SKM-1 treated with dmso at 0.1 percent for 144 hours (cell line): ENCODE data around the gene MICAL3.

Source experiments
- DNase-seq: peaks from one replicate; lab custom pipeline; 2025; ENCODE audit not compliant: unreplicated experiment; lab: John Stamatoyannopoulos, UW

Gene MICAL3

DNA sequence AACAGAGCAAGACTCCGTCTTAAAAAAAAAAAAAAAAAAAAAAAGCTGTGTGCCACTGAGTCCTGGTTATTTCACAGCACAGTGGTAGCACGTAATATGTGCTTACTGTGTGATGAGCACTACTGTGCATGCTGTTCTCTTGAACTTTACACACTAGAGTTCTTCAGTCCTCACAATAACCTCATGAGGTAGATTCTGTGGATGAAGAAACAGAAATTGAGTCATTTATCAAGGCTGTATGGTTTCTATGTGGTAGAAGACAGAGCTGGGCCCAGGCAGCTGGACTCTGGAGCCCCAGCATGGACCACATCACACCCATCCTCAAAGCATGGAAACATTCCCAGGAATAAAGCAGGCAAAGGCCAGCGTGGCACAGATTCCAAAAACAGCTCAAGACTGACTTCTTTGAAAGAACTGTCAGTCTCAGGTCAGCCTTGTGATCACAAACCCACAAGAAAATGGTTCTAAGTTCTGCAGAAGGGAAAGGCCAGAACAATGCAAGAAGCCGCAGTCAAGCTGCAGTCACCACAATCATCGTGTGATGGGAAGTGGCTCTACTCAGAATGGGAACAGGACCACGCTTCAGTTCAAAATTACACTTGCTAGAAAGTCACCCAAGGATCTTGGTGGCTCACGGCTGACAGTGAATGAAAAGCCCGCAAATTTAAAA, 49.5 kb downstream of the MICAL3 start:
- no peak for DNase-seq

DNA sequence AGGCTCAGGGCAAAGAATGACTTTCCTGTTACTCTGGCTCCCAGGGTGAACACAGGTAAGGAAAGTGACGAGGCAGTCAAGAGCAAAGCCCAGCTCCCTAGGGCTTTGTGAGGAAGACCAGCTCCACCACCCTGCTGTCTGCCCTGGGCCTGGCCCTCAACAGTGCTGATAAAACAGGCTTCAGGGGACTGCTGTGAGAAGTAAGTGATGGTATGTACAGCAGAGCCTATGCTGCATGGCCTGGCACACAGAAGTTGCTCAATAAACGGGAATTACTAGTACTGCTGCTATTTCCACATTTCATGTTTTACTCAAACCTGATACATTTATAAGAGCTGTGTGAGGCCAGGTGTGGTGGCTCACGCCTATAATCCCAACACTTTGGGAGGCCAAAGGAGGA, 50.3 kb downstream of the MICAL3 start:
- DNase-seq, result no peak

DNA sequence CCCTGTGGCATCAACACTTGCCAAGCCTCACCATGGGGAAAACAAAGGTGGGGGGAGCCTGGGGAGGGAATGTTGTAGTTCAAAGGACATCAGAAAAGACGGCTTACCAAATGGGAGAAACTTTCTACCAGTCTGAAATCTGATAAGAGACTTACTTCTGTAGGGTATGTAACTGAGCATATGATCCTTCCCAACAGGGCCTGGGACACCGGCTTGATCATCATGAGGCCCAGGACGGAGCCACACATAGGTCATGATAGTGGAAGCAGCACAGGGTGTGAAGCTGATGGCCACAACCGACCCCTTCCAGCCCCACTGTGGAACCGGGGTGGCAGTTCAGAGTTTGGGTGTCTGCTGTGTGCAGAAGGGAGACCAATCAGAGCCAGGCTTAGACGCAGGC, 51.1 kb downstream of the MICAL3 start:
- DNase-seq, result no peak

DNA sequence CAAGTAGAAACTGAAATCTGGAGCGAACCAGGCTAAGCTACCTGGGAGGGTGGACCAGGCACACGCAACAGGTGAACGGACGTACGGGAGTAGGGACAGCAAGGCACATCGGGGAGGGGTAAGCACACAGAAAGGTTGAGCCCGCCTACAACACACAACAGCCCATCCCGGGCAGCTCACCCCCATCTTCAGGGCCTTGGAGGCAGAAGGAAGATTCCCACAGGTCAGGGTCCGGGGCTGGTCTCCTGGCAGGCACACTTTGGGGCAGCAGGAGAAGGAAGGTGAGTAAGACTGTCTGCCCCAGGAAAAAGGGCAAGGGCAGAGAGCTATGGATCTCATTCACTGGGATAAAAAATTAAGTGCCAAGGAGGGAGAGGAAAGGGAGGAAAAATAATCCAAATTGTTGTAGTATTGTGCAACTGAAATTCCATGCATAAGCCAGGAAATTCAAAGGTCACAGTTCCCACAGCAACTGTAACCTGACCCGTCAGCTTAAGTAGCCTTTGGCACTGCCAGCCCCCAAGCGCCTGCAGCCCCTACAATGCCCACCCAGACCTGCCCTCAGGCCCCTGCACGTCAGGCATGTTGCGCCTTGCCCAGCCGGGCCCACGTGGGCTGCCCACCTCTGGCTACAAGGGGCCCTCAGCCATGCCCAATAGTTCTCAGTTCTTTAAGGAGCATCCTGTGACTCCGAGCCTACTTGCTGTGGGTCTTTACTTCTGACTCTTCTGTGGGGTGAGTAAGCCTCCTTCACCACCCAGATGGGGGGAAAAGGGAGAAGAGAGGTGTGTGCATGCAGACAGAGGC, 51.8 kb downstream of the MICAL3 start:
- DNase-seq, result no peak

DNA sequence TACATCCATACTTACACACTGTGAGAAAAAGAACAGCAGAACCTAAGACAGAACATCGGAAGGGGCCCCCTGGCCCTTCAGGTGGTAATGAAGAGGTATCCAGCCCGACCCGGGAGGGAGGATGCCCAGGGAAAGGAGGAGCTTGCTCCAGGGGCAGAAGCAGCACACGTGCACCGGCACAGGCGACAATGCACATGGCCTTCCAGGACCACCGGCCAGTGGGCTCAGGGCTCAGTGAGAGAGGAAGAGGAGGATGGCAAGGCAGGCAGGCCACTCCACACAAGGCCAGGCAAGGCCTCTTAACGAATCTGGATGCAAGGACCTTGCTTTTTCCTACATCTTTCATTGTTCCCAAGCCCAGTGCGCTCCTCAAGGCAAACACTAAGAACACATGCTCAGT, 52.6 kb downstream of the MICAL3 start:
- DNase-seq, result no peak

DNA sequence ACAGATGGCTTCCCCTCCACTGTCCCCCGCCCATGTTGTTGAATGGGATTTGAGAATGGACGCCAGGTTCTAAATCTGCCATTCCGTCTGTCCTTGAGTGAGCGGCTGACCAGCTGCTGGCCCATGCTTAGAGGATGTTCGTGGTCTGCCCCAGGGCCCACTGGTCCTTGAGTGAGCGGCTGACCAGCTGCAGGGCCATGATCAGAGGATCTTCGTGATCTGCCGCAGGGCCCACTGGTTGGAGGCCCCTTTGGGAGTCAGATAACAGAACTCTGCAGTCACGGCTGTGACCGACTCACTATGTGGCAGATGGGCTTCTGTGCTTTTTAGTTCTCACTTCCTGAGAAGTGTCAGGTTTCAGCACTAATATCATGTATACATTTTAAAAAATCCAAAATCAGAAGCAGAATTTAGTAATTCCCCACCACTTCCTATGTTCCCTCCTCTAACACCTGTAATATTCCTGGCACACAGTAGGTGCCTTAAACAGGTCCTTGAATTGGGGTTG, 54.1 kb downstream of the MICAL3 start:
- DNase-seq, result no peak

DNA sequence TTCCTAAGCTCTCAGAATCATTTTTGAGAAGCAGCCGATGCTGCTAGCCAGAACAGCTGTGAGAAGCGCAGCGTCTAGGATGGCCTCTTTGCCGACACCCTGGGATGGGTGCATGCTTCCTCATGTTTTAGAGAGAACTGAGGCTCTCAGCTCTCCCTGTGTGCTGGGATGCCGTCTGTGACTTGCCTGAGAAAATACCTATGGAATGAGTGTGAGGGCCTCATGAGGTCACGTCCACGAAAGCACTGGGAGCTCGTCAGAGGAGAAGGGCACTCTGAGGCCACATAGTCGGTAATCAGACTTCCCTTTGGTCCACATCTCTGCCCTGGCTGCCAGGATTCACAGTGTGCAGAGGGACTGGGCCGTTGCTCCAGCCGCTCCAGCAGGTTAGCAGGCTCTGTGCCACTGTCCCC, 54.7 kb downstream of the MICAL3 start:
- no peak for DNase-seq

DNA sequence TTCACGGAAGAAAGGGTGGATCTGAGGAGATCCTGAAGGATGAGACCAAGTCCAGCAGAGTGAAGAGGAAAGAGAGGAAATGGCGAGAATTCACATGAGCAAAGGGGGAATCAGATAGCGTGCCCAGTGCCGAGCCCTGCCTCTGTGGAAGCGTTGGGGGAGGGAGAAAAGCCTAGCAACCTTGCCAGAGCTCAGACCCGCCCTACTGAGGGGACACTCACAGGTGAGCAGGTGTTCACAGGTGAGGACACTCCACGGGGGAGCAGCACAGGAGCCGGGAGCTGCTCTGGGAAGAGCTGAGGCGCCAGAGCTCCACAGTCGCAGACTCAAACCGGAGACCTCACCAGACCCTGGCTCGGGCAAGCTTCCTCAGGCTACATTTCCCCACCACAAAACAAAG, 56.2 kb downstream of the MICAL3 start:
- no peak for DNase-seq

DNA sequence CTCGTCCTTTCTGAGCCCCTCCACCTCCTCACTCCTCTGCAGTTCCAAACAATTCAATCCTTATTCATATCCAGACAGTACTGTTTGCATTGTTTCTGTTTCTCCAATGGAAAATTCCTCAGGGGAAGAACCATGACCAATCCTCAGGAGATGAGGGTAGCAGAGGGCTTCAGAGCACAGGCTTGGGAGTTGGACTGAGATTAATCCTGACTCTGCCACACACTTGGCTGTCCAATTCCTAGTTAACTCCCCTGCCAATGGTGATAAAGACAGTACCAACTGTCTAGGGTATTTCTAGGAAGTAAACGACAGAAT, 58.0 kb downstream of the MICAL3 start:
- DNase-seq, result no peak

DNA sequence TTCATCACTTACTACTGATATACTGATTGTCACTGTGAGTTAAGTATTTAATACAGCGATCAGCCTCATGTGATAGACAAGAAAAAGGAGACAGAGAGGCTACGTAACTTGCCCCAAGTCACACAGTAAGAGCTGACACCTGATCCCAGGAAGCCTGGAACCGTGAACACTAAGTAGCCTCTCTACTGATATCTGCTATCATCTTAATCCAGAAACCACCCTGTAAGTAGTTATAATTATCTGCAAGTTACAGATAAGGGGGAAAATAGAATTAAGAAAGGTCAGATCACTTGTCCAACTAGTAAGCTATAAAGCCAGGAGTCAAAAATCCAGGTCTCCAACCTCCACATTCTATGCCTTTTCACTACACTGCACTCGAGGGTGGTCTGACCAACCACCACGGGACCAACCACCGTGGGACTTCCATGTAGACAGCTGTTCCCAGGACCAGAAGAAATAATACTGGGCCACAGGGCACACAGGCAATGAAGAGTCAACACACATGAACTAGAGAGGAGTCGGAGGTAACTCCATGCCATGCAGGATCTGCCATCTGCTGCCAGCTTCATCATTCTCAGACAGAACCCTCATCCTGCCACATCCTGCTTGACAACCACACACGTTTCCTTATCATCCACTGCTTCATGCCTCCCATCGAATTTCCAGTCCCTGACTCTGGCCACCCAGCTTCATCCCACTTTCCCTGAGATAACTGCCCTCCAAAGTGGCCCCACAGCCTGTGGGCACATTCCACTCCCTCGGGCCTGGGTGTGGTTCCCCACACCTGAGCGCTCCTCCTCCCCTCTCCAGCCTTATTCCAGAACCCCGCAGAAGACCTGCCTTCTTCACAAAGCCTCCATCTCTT, 58.6 kb downstream of the MICAL3 start:
- DNase-seq, result no peak

DNA sequence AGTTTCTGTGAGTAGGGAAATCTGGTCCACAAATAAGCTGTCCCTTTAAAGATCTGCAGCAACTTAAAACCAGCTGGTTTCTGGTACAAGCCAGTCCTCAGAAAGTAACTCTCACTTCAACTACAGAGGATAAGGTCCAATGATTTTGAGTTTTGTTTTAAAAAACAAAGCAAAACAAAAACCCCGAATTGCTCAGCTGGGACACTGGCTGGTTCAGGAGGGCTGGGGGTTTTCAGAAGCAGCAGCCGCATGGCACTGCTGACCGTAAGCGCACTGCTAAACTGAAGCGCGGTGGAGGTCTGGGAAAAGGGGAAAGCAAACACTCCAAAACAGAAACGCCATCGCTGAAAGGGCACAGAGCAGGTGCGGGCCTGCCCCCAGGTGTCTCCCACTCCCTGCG, 59.7 kb downstream of the MICAL3 start:
- no peak for DNase-seq

DNA sequence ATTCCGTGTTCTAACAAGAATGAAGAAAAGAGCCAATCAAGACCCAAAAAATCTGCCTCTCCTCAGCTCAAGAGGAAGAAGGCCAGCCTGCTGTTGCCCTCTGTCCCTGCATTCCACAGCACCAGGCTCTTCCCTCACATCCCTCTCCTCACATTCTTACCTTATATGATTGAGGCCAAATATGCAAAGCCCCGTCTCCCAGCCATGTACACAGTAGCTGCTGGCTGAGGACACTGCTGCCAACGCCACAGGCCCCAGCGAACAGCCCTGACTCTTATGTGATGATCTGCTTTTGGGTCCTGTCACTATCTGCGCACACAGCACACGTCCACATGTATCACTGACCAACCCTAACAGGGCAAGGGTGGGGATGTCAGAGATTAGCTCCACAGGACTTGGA, 60.2 kb downstream of the MICAL3 start:
- no peak for DNase-seq

DNA sequence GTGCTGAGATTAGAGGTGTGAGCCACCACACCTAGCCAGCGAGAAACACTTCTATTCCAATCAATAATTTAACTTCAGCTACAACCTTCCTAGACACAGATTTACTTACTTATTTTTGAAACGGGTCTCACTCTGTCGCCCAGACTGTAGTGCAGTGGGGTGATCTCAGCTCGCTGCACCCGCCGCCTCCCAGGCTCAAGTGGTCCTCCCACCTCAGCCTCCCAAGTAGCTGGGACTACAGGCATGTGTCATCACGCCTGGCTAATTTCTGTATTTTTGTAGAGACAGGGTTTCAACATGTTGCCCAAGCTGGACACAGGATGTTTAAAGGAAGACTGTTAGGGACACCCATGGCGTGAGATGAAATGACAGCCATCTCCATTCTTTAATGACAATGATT, 61.3 kb downstream of the MICAL3 start:
- no peak for DNase-seq

DNA sequence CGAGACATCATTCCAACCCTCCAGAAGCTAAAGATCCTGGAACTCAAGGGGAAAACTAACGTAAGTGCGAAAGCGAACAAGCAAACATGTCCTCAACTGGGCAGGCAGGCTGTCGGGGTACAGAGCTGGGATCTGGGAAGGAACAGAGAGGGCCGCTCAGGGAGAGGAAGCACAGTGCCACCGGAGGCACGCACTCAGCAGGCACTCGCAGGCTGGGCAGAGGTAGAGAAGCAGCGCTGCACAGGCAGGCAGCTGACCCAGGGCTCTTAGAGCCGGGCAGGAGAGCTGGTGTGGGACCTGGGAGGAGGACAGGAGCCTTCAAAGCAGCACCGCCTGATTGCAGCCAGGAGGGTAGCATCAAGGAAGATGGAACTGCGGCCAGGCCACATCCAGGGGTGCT, 62.2 kb downstream of the MICAL3 start:
- DNase-seq, result no peak

DNA sequence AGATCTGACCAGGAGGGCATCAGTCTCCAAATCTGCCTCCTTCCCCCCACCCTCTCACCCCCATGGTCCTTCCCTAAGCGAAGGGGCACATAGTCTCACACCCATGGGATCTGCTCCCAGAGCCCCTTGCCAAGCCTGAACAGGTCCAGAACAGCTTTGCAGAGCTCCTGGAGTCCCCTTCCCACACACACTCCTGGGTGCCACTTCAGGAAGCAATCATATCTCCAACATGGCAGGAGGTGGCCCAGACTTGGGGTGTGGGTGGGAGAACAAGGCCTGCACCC, 63.0 kb downstream of the MICAL3 start:
- DNase-seq, result no peak

DNA sequence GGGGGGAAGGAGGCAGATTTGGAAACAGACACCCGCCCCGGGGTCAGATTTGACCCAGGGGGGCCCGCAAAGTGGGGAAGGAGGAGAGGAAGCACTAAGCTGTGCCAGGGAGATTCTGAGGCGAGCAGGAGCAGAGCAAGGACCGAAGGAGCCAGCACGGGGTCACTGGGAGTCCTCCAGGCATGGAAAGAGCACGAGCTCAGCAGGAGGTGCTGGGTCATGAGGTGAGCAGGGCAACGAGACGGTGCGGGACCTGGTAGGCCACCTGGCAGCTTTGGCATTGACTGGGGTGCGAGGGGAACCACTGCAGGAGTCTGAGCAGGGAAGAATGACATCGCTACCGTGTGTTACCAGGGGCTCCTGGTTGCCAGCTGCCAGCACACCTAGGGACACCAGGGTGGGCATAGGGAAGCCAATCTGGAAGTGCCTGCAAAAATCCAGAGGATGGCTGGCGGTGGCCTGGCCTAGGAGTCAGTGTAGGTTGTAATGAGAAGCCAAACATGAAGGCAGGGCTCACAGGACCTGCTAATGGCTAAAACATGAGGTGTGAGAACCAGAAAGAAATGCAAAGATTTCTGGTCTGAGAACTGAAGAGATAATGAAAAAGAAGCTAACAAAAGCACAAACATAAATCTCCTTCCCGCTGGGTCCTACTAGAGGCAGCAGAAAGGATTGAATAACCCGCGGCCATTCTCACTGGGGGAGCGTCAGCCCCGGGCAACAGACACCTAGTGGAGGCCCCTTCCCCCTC, 63.5 kb downstream of the MICAL3 start:
- DNase-seq, result no peak

DNA sequence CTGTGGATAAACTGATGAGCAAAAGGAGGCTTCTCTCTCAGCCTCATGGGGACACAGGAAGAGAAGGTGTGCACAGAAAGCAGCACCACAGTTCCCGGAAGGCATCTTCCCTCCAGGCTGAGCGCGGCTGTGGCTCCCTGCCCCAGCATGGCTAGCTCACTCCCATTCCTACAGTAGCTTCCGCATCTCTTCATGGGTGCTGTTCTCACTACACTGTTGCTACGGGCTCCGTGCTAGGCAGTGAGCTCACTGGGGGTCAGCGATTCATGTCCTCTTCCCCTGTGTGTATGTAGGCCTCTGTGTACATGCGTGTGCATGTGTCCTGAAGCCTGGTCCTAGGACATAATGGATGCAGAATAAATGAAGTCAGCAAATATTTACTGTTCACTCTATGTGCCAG, 64.3 kb downstream of the MICAL3 start:
- DNase-seq, result no peak

DNA sequence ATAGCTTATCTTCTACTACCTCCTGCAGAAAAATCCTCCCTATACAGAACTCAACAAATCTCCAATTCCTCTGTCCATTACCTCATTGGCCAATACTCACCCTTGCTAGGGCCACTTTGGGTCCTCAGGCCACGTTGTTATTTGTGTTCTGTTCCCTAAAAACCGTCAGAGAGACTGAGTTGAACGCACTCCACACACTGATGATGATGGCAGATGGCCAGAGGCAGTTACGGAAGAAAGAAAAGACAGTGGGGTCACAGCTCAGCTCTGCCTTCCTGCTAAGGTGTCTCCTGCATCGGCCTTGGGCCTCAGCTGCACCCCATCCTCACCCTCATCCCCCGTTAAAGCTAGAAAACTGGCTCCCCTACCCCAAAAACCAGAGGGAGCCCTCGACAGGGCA, 66.2 kb downstream of the MICAL3 start:
- no peak for DNase-seq

DNA sequence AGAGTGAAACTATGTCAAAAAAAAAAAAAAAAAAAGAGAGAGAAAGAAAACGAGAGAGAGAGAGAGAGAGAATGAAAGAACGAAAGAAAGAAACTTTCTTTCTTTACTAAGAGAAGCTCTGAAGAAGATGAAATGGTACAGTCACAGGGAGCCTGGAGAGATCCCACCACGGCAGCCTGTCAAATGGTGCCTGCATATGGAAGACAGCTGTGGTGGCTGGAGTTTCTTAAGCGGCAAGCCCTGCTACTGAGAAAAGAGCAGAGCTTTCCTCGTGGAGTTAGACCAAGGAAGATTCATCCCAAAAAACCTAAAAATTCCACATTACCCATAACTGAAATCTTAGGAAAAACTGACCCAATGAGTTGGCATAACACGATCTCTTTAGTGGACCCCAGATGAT, 66.7 kb downstream of the MICAL3 start:
- no peak for DNase-seq

DNA sequence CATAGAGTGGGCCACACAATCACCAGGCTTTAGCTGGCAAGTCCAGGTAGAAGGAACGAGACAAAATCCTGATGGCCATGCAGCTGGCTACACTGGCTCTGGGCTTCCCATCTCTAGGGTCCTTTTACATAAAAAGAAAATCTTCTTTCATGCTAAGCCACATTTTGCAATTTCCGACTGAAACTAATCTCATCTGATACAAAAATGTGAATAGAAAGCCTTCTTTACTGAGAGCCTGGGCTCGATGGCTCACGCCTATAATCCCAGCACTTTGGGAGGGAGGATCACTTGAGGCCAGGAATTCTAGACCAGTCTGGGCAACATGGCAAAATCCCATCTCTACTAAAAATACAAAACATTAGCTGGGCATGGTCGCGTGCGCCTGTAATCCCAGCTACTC, 67.2 kb downstream of the MICAL3 start:
- no peak for DNase-seq

DNA sequence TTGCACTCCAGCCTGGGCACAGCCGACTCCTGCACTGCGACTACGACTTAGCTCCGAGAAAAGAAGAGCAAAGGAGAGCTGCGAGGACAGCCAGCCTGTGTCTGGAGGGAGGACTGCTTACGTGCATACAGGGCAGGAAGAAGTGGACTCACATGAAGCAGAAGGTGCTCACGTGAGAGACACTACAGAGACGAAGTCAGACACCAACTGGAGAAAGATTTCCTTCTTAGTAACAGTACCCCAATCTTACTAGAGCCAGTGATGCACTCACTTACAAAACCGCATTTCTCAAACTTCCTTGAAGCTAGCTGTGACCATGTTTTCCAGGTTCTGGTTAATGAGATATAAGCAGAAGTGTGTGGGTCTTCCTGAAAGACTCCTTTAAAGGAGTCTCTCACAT, 67.7 kb downstream of the MICAL3 start:
- DNase-seq, result no peak
